Mononuclear cell (primary cell): Measurements from ENCODE around the gene ETV6. TPM values are rescaled to one million over a fixed set of nuclear protein-coding genes. Genes with fewer than 3 reads are reported as not detected.
"Not testable (repeated sequence)": the region's sequence is repeated elsewhere in the genome, so short reads cannot be mapped to it uniquely, and the experiment has no call there.

ENCODE experiments used
- H3K27me3 ChIP-seq: 2 replicates; pipeline ENCODE4 v1.6.0; 2011; ENCODE audit warnings: low read length, control low read depth; ENCODE audit not compliant: insufficient read depth
- H3K4me1 ChIP-seq: 2 replicates; pipeline ENCODE4 v1.5.1; 2011; ENCODE audit warnings: mild to moderate bottlenecking, low read length, control low read depth; ENCODE audit not compliant: insufficient read depth
- H3K4me3 ChIP-seq: 2 replicates; pipeline ENCODE4 v1.5.1; 2011; ENCODE audit warnings: mild to moderate bottlenecking, low read length, moderate library complexity
- H3K9me3 ChIP-seq: 2 replicates; pipeline ENCODE4 v1.5.1; 2011; ENCODE audit warnings: low read depth, mild to moderate bottlenecking, control low read depth, low read length
- total RNA-seq: library from RNA; depleted of rRNA; stranded (reverse); fragments of >200 nt; gene quantifications from one replicate; pipeline ENCODE4 v1.2.3, GENCODE V29; 2012

ETV6 gene
- total RNA-seq, 1 donor = 19.7 TPM

GRCh38 chr12:11631881-11632280, 17.6 kb upstream of the ETV6 start:
- H3K9me3 ChIP-seq, H3K4me3 ChIP-seq, H3K4me1 ChIP-seq, H3K27me3 ChIP-seq: not testable (repeated sequence)

- Histone ChIP-seq H3K4me3 (no peak overlapping the region), H3K27me3 (no peaks in the 10 kb centered on the region), H3K9me3 (no peaks in the 10 kb centered on the region), H3K4me1 (no peaks in the 10 kb centered on the region)
Measured at GRCh38 chr12:11633968-11634367, 15.5 kb upstream of the ETV6 start.

DNA sequence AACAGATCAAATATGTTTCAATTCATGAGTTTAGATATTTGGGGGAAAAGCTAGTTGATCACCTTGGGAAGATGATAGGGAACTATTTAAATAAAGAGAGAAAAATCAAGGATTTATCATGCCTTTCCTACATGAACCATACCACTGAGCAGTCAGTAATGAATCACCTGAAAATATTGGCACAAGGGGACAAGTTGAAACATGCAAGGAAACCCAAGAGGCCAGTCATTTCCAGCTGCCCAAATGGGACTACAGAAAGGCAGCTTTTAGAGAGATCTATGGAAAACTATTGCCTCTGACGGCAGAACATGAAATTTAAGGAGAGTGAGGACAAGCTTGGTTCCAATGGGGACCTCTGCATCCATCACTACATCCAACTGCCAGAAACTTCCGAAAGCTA, 14.1 kb upstream of the ETV6 start:
- Histone ChIP-seq H3K4me3 (no peak overlapping the region), H3K4me1 (no peaks in the 10 kb centered on the region), H3K27me3 (no peaks in the 10 kb centered on the region), H3K9me3 (no peaks in the 10 kb centered on the region)

DNA sequence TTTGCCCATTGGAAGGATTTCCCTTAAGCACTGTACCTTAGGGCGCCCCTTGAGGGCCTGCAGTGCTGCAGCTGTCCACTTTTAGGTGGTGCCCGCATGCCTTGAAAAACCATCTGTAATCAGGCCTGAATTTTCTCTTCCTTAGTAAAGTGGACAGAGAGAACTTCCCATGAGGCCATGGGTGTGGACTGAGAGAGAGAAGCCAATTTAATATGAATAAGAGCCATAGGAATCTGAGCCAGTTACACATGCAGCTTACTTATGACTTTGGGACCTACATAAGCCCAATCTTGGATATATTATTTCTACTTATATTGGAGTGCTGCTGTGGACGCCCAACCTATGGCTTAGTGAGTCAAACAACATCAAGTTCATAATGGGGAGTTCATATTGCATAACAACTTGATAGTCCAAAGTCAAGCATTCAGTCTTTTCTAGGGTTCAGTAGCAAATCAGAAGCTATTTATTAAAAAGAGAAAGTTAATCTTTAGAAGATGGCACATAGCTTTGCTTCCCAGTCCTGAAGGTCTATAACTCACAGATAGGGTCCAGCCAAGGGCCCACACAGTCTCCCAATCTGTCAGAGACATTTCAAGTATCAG, 11.1 kb upstream of the ETV6 start:
- no peaks in the 10 kb centered on the region for H3K9me3 ChIP-seq
- H3K4me1 ChIP-seq = no peaks in the 10 kb centered on the region
- no peak overlapping the region for H3K4me3 ChIP-seq
- H3K27me3 ChIP-seq = no peaks in the 10 kb centered on the region

DNA sequence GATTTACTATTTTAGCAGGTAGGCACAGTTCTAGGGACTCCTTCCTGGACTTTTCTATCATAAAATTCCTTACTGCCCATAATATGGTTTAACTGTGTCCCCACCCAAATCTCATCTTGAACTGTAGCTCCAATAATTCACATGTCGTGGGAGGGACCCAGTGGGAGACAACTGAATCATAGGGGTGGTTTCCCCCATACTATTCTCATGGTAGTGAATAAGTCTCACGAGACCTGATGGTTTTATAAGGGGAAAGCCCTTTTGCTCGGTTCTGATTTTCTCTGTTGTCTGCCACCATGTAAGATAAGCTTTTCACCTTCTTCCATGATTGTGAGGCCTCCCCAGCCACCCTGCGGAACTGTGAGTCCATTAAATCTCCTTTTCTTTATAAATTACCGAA, 10.0 kb upstream of the ETV6 start:
- no peaks in the 10 kb centered on the region for H3K9me3 ChIP-seq
- H3K27me3 ChIP-seq = no peaks in the 10 kb centered on the region
- no peak overlapping the region for H3K4me3 ChIP-seq
- no peaks in the 10 kb centered on the region for H3K4me1 ChIP-seq

- no peaks in the 10 kb centered on the region for H3K27me3 ChIP-seq
- H3K4me3 ChIP-seq = no peak overlapping the region
- no peaks in the 10 kb centered on the region for H3K9me3 ChIP-seq
- no peaks in the 10 kb centered on the region for H3K4me1 ChIP-seq
Measured at GRCh38 chr12:11641522-11641921, 8.0 kb upstream of the ETV6 start.

GRCh38 chr12:11642785-11643184, 6.7 kb upstream of the ETV6 start:
- Histone ChIP-seq H3K9me3 (no peaks in the 10 kb centered on the region), H3K4me1 (no peaks in the 10 kb centered on the region), H3K27me3 (no peaks in the 10 kb centered on the region)

GRCh38 chr12:11645391-11645790, 4.1 kb upstream of the ETV6 start:
- Histone ChIP-seq H3K27me3 (no peaks in the 10 kb centered on the region), H3K4me3 (no peak overlapping the region), H3K9me3 (no peaks in the 10 kb centered on the region), H3K4me1 (peaks cover 8% of the 10 kb centered on the region)

More at GRCh38 chr12:11642785-11643184, 6.7 kb upstream of the ETV6 start:
- H3K4me3 ChIP-seq = no peak overlapping the region

DNA sequence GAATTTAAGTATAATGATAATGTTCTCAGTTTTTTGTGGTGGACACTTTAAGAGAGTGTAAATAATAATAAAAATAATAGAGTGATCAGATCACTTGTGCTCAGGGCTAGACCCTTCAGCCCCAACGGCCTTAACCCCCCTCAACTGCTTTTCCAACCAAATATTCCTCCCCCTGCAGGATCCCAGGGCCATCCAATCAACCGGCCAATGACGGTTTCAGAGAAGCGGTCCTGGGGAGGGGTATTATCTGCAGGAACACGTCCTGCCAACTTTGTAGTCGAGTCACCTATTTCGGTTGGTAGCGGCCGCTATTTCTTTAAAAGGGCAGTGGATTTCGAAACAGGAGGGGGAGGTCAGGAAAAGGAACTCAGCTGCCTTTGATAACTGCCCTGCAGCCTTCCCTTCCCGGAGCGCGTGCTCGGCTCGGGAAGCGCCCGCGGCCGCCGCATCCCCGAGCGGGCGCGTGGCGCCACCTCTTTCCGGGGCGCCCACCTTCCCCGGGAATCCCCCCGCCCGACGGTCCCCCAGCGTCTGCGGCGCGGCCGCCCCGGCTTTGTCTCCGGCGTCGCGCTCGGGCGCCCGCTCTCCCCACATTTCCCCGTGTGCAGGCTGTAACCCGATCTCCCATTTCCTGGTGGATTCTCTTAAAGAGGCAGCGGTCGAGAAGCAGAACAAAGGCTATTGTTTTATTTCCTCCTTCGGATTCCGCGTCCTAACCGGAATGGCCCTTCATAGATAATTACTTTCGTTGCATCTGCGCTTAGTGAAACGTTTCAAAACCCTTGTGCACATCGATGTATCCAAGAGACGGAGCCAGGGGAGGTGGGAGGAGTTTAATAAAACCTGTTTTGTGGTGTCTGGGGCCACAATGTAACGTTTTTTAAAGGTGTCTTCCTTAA, 711 bp upstream of the ETV6 start:
- Histone ChIP-seq H3K4me3 (peak overlapping the region; percentile 96), H3K27me3 (no peaks in the 10 kb centered on the region), H3K4me1 (peaks cover 30% of the 10 kb centered on the region)

DNA sequence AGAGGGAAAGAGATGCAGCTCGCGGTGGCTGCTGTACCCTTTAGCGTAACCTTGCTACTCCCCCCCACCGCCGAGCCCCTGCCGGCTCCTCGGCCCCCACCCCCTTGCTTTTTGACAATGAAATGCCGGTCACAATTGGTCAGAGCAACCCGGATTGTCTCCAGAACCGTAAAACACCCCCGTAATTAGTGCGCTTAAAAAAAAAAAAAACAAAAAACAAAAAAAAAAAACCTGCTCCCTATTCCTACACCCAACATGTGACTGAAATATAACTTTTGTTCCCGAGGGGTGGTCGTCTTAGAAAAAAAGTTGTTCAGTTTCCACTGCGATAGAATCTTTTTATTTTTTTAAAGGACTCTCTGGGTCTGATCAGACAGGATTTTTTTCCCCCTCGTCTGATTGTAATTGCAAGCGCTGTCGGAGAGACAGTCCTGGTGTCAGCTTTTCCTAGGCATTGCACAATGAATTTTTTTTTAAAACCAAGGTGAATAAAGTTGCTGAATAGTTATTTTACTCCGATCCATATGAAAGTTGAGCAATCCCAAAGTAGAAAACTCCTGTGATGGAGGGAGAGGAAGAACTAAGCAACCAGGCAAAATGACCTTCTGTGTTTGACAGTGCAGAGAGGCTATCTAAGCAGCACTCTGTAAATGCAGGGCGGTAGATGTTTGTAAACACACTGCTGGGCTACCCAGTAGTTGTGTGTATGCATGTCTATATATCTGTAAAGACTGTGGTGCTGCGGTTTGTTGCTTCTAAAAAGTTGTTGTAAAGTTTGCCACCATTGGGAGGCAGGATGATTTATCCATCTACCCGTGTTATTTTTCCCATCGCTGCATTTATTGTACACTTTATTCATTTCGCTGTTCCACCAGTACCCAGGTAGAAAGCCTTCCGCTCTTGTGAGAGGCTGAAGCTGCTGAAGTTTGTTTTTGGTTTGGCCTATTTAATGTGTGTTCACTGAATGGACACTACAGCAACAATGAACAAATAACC, 1.1 kb downstream of the ETV6 start:
- Histone ChIP-seq H3K9me3 (no peaks in the 10 kb centered on the region), H3K4me3 (peak overlapping the region; percentile 98), H3K27me3 (no peaks in the 10 kb centered on the region), H3K4me1 (peaks cover 48% of the 10 kb centered on the region)

More for the DNA sequence above, 711 bp upstream of the ETV6 start:
- no peaks in the 10 kb centered on the region for H3K9me3 ChIP-seq

DNA sequence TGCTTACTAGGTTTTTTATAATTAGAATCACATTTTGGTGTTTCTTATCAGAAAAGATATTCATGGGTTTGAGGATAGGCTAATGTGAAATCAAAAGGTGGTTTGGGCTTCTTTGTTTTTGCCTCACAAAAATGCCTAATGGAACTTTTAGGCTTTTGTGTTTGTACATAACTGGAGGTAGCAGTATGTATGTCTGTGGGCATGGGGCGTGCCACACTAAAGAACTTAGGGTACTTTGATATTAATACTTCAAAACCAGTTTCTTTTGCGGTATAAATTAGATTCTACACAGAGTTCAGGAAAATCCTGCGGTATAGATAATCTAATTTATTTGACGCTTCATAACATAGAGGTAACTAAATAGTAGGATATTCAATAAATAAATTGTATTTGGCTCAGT, 1.9 kb downstream of the ETV6 start:
- Histone ChIP-seq H3K9me3 (no peaks in the 10 kb centered on the region), H3K4me1 (peaks cover 56% of the 10 kb centered on the region), H3K4me3 (peak overlapping the region; percentile 98), H3K27me3 (no peaks in the 10 kb centered on the region)

DNA sequence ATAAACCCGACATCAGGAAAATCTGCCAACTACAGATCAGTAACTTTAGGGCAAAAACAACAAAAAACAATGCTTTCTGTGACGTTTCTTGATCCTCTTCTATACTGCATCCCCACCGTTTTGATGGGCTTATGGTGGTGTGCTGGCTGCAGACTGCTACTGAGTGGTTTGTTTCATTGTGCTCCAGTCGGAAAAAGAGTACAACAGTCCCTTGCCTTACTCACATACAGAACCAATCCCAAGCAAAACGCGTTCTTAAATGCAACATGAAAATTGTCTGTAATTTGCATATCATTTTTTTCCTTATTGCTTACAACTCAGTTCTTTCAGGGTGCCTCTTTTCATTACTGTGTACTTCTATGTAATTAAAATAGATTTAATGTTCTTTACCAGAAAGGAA, 2.3 kb downstream of the ETV6 start:
- no peaks in the 10 kb centered on the region for H3K27me3 ChIP-seq
- peak overlapping the region; percentile 98 for H3K4me3 ChIP-seq
- H3K9me3 ChIP-seq = no peaks in the 10 kb centered on the region
- peaks cover 60% of the 10 kb centered on the region for H3K4me1 ChIP-seq

- Histone ChIP-seq H3K4me3 (peak overlapping the region; percentile 98), H3K27me3 (no peaks in the 10 kb centered on the region), H3K4me1 (peaks cover 67% of the 10 kb centered on the region), H3K9me3 (no peaks in the 10 kb centered on the region)
Measured at GRCh38 chr12:11652351-11653040, 3.0 kb downstream of the ETV6 start.

GRCh38 chr12:11653215-11653753, 3.8 kb downstream of the ETV6 start:
- no peaks in the 10 kb centered on the region for H3K27me3 ChIP-seq
- peak overlapping the region; percentile 98 for H3K4me3 ChIP-seq
- peaks cover 71% of the 10 kb centered on the region for H3K4me1 ChIP-seq
- H3K9me3 ChIP-seq = no peaks in the 10 kb centered on the region
